ENCODE measurements around the gene IL6.
"Not testable (repeated sequence)": the region's sequence is repeated elsewhere in the genome, so short reads cannot be mapped to it uniquely, and the experiment has no call there.

DNA sequence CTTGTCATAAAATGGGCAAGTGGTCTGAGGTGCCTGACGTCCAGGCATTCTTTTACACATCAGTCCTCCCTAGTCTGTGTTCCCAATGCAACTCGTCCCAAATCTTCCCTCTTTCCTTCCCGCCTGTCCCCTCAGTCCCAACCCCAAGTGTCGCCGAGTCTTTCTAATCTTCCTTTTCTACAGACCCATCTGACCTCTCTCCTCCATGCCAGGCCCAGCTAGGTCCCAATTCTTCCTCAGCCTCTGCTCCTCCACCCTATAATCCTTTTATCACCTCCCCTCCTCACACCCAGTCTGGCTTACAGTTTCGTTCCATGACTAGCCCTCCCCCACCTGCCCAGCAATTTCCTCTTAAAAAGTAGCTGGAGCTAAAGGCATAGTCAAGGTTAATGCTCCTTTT lies 22.3 kb upstream of the IL6 start:
- TF ChIP-seq, protein P1, sequence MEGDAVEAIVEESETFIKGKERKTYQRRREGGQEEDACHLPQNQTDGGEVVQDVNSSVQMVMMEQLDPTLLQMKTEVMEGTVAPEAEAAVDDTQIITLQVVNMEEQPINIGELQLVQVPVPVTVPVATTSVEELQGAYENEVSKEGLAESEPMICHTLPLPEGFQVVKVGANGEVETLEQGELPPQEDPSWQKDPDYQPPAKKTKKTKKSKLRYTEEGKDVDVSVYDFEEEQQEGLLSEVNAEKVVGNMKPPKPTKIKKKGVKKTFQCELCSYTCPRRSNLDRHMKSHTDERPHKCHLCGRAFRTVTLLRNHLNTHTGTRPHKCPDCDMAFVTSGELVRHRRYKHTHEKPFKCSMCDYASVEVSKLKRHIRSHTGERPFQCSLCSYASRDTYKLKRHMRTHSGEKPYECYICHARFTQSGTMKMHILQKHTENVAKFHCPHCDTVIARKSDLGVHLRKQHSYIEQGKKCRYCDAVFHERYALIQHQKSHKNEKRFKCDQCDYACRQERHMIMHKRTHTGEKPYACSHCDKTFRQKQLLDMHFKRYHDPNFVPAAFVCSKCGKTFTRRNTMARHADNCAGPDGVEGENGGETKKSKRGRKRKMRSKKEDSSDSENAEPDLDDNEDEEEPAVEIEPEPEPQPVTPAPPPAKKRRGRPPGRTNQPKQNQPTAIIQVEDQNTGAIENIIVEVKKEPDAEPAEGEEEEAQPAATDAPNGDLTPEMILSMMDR (conservative IDR thresholded peaks at IDR 0.05) = not testable (repeated sequence)
- not testable (repeated sequence) for TF ChIP-seq EZH2 (IDR thresholded peaks at IDR 0.05; ENCODE audit: low read depth)
